Muscle layer of colon (tissue), 2 donors: Measurements from ENCODE around the gene CAMSAP2.

Experiments
- H3K27ac ChIP-seq: one replicate; pipeline ENCODE4 v1.7.0; 2013; ENCODE audit warnings: low read depth, mild to moderate bottlenecking, low read length, moderate library complexity
- H3K27me3 ChIP-seq, 2 donors: one replicate each; pipeline ENCODE4 v1.7.0; 2013; ENCODE audit warnings: low read length in 2 of 2, mild to moderate bottlenecking in 2 of 2; ENCODE audit not compliant: insufficient read depth in 2 of 2, control insufficient read depth in 1 of 2
- H3K36me3 ChIP-seq: one replicate; pipeline ENCODE4 v1.7.0; 2013; ENCODE audit warnings: mild to moderate bottlenecking, low read length; ENCODE audit not compliant: insufficient read depth
- H3K4me1 ChIP-seq: one replicate; pipeline ENCODE4 v1.7.0; 2013; ENCODE audit warnings: mild to moderate bottlenecking, low read length; ENCODE audit not compliant: insufficient read depth
- H3K4me3 ChIP-seq, 2 donors: one replicate each; pipeline ENCODE4 v1.7.0; 2013; ENCODE audit warnings: low read length in 2 of 2, low read depth in 1 of 2, mild to moderate bottlenecking in 1 of 2, moderate library complexity in 1 of 2
- H3K9ac ChIP-seq: one replicate; pipeline ENCODE4 v1.7.0; 2013; ENCODE audit warnings: low read length
- H3K9me3 ChIP-seq: one replicate; pipeline ENCODE4 v1.7.0; 2013; ENCODE audit warnings: mild to moderate bottlenecking, low read length
- donor health status: abdominal sarcoma.
- donor health status: Adenocarcinoma of cecum.

CAMSAP2 gene

GRCh38 chr1:200818248-200818647 lies 79.6 kb downstream of the CAMSAP2 start:
- Histone ChIP-seq H3K4me1 (no peaks in the 10 kb centered on the region), H3K27me3 (no peaks in the 10 kb centered on the region), H3K9ac (no peak overlapping the region), H3K27ac (no peak overlapping the region), H3K4me3 (no peak overlapping the region), H3K9me3 (no peaks in the 10 kb centered on the region), H3K36me3 (no peaks in the 10 kb centered on the region)

- H3K4me1 ChIP-seq = no peaks in the 10 kb centered on the region
- no peaks in the 10 kb centered on the region for H3K36me3 ChIP-seq
- no peaks in the 10 kb centered on the region for H3K27me3 ChIP-seq
- no peak overlapping the region for H3K4me3 ChIP-seq
- H3K9me3 ChIP-seq = no peaks in the 10 kb centered on the region
- no peak overlapping the region for H3K27ac ChIP-seq
- H3K9ac ChIP-seq = no peak overlapping the region
Measured at GRCh38 chr1:200819726-200820125, 81.0 kb downstream of the CAMSAP2 start.

GRCh38 chr1:200831091-200831490 lies 92.4 kb downstream of the CAMSAP2 start:
- Histone ChIP-seq H3K4me3 (no peak overlapping the region), H3K9me3 (no peaks in the 10 kb centered on the region), H3K4me1 (no peaks in the 10 kb centered on the region), H3K27ac (no peak overlapping the region), H3K27me3 (no peaks in the 10 kb centered on the region), H3K9ac (no peak overlapping the region), H3K36me3 (peaks cover 4% of the 10 kb centered on the region)

GRCh38 chr1:200834383-200834782 lies 95.7 kb downstream of the CAMSAP2 start:
- Histone ChIP-seq H3K9ac (no peak overlapping the region), H3K4me1 (no peaks in the 10 kb centered on the region), H3K36me3 (peaks cover 4% of the 10 kb centered on the region), H3K9me3 (no peaks in the 10 kb centered on the region), H3K27ac (no peak overlapping the region), H3K27me3 (no peaks in the 10 kb centered on the region), H3K4me3 (no peak overlapping the region)

GRCh38 chr1:200836213-200836612 lies 97.5 kb downstream of the CAMSAP2 start:
- no peak overlapping the region for H3K27ac ChIP-seq
- H3K36me3 ChIP-seq = peaks cover 4% of the 10 kb centered on the region
- no peaks in the 10 kb centered on the region for H3K27me3 ChIP-seq
- no peak overlapping the region for H3K4me3 ChIP-seq
- no peaks in the 10 kb centered on the region for H3K4me1 ChIP-seq
- H3K9ac ChIP-seq = no peak overlapping the region
- H3K9me3 ChIP-seq = no peaks in the 10 kb centered on the region

GRCh38 chr1:200837931-200838571 lies 99.4 kb downstream of the CAMSAP2 start:
- Histone ChIP-seq H3K27me3 (no peaks in the 10 kb centered on the region), H3K4me1 (no peaks in the 10 kb centered on the region), H3K36me3 (peaks cover 4% of the 10 kb centered on the region), H3K9ac (no peak overlapping the region), H3K9me3 (no peaks in the 10 kb centered on the region), H3K4me3 (no peak overlapping the region), H3K27ac (no peak overlapping the region)

GRCh38 chr1:200838676-200839445 lies 100.2 kb downstream of the CAMSAP2 start:
- Histone ChIP-seq H3K36me3 (no peaks in the 10 kb centered on the region), H3K9me3 (no peaks in the 10 kb centered on the region), H3K27ac (no peak overlapping the region), H3K4me1 (no peaks in the 10 kb centered on the region), H3K9ac (no peak overlapping the region), H3K4me3 (no peak overlapping the region), H3K27me3 (no peaks in the 10 kb centered on the region)

GRCh38 chr1:200845360-200845759 lies 106.7 kb downstream of the CAMSAP2 start:
- no peaks in the 10 kb centered on the region for H3K9me3 ChIP-seq
- peaks cover 24% of the 10 kb centered on the region for H3K36me3 ChIP-seq
- H3K4me3 ChIP-seq = no peak overlapping the region
- no peaks in the 10 kb centered on the region for H3K4me1 ChIP-seq
- no peak overlapping the region for H3K27ac ChIP-seq
- H3K9ac ChIP-seq = no peak overlapping the region
- H3K27me3 ChIP-seq = no peaks in the 10 kb centered on the region

GRCh38 chr1:200846398-200846797 lies 107.7 kb downstream of the CAMSAP2 start:
- Histone ChIP-seq H3K4me1 (no peaks in the 10 kb centered on the region), H3K9me3 (no peaks in the 10 kb centered on the region), H3K27me3 (no peaks in the 10 kb centered on the region), H3K27ac (no peak overlapping the region), H3K9ac (no peak overlapping the region), H3K36me3 (peaks cover 31% of the 10 kb centered on the region), H3K4me3 (no peak overlapping the region)

GRCh38 chr1:200849430-200849829 lies 110.7 kb downstream of the CAMSAP2 start:
- no peaks in the 10 kb centered on the region for H3K27me3 ChIP-seq
- H3K36me3 ChIP-seq = peaks cover 43% of the 10 kb centered on the region

GRCh38 chr1:200850554-200850953 lies 111.9 kb downstream of the CAMSAP2 start:
- H3K36me3 ChIP-seq = peaks cover 42% of the 10 kb centered on the region
- no peak overlapping the region for H3K27ac ChIP-seq
- H3K9me3 ChIP-seq = no peaks in the 10 kb centered on the region
- H3K9ac ChIP-seq = no peak overlapping the region
- no peaks in the 10 kb centered on the region for H3K27me3 ChIP-seq
- H3K4me1 ChIP-seq = no peaks in the 10 kb centered on the region
- no peak overlapping the region for H3K4me3 ChIP-seq

More at GRCh38 chr1:200849430-200849829, 110.7 kb downstream of the CAMSAP2 start:
- no peaks in the 10 kb centered on the region for H3K4me1 ChIP-seq
- H3K27ac ChIP-seq = no peak overlapping the region
- H3K4me3 ChIP-seq = no peak overlapping the region
- H3K9me3 ChIP-seq = no peaks in the 10 kb centered on the region
- H3K9ac ChIP-seq = no peak overlapping the region
